SK-N-MC (cell line): ENCODE measurements around the gene LEF1.

ENCODE experiments used
- EZH2 ChIP-seq: fragments of 200-600 bp; sonication (generic); IDR thresholded peaks from one replicate; pipeline ENCODE4 v1.6.1; 2017; ENCODE audit warnings: antibody characterized with exemption
- POLR2AphosphoS5 ChIP-seq: IDR thresholded peaks from 2 replicates; pipeline ENCODE4 v1.6.1; 2012; ENCODE audit warnings: mild to moderate bottlenecking, low read depth, low read length, borderline replicate concordance

GRCh38 chr4:108115168-108115526 is 53.6 kb downstream of the LEF1 start:
- TF ChIP-seq EZH2 (no peak), POLR2AphosphoS5 (no peak)
